SJSA1 (cell line): ENCODE measurements around the gene ALK. TPM values are rescaled to one million over a fixed set of nuclear protein-coding genes. Genes with fewer than 3 reads are reported as not detected.
A peak's percentile ranks its signal among the peaks of the same experiment; 100 is the strongest.
"Not testable (repeated sequence)": the region's sequence is repeated elsewhere in the genome, so short reads cannot be mapped to it uniquely, and the experiment has no call there.

Source experiments
- DNase-seq, 2 experiments: peaks; one replicate each; pipeline ENCODE4 v3.0.0-alpha.2; 2015 to 2020; ENCODE audit warnings: low spot score in 2 of 2, low read depth in 1 of 2
- H3K27ac ChIP-seq: fragments of 250-450 bp; sonication (Bioruptor Pico); 2 replicates; pipeline ENCODE4 v1.5.1; 2020; ENCODE audit warnings: mild to moderate bottlenecking, moderate library complexity
- H3K27me3 ChIP-seq: fragments of 250-450 bp; sonication (Bioruptor Pico); replicated peaks from 2 replicates; pipeline ENCODE4 v1.5.1; 2020; ENCODE audit warnings: mild to moderate bottlenecking, moderate library complexity
- H3K36me3 ChIP-seq: fragments of 250-450 bp; sonication (Bioruptor Pico); 2 replicates; pipeline ENCODE4 v1.5.1; 2020; ENCODE audit warnings: mild to moderate bottlenecking
- H3K4me1 ChIP-seq: fragments of 250-450 bp; sonication (Bioruptor Pico); replicated peaks from 2 replicates; pipeline ENCODE4 v1.6.1; 2021; ENCODE audit warnings: mild to moderate bottlenecking
- H3K4me3 ChIP-seq: fragments of 250-450 bp; sonication (Bioruptor Pico); 2 replicates; pipeline ENCODE4 v1.5.1; 2020; ENCODE audit warnings: mild to moderate bottlenecking
- H3K9me3 ChIP-seq: fragments of 250-450 bp; sonication (Bioruptor Pico); replicated peaks from 2 replicates; pipeline ENCODE4 v1.5.1; 2020; ENCODE audit warnings: mild to moderate bottlenecking
- total RNA-seq: library from RNA; depleted of rRNA; stranded (reverse); fragments of >200 nt; shearing (Covaris generic); gene quantifications from 2 replicates; pipeline ENCODE4 v1.2.3, GENCODE V29; 2014

ALK gene
- total RNA-seq, 1 experiment from 2014 or later, result not detected

- not testable (repeated sequence) for H3K9me3 ChIP-seq, H3K27ac ChIP-seq, H3K4me3 ChIP-seq, H3K36me3 ChIP-seq, H3K27me3 ChIP-seq, DNase-seq, H3K4me1 ChIP-seq
Observed at GRCh38 chr2:29245035-29245741, 676.2 kb downstream of the ALK start.

GRCh38 chr2:29242621-29243375, 678.6 kb downstream of the ALK start:
- Histone ChIP-seq H3K4me1 (no peaks in the 10 kb centered on the region), H3K4me3 (no peak overlapping the region), H3K36me3 (no peaks in the 10 kb centered on the region), H3K27me3 (peaks cover 9% of the 10 kb centered on the region), H3K27ac (no peak overlapping the region), H3K9me3 (no peaks in the 10 kb centered on the region)
- no peak for DNase-seq

GRCh38 chr2:29241955-29242565, 679.3 kb downstream of the ALK start:
- H3K4me3 ChIP-seq, result no peak overlapping the region
- H3K27me3 ChIP-seq, result peaks cover 13% of the 10 kb centered on the region
- no peak overlapping the region for H3K27ac ChIP-seq
- DNase-seq, result no peak
- no peaks in the 10 kb centered on the region for H3K9me3 ChIP-seq
- H3K4me1 ChIP-seq, result no peaks in the 10 kb centered on the region
- H3K36me3 ChIP-seq, result no peaks in the 10 kb centered on the region

GRCh38 chr2:29241341-29241740, 680.0 kb downstream of the ALK start:
- H3K4me1 ChIP-seq, result no peaks in the 10 kb centered on the region
- no peak overlapping the region for H3K4me3 ChIP-seq
- no peak overlapping the region for H3K27ac ChIP-seq
- H3K36me3 ChIP-seq, result no peaks in the 10 kb centered on the region
- no peaks in the 10 kb centered on the region for H3K9me3 ChIP-seq
- DNase-seq, result no peak
- peaks cover 15% of the 10 kb centered on the region for H3K27me3 ChIP-seq

GRCh38 chr2:29240601-29241000, 680.8 kb downstream of the ALK start:
- no peaks in the 10 kb centered on the region for H3K36me3 ChIP-seq
- no peaks in the 10 kb centered on the region for H3K9me3 ChIP-seq
- H3K4me1 ChIP-seq, result no peaks in the 10 kb centered on the region
- no peak for DNase-seq
- H3K27me3 ChIP-seq, result peaks cover 15% of the 10 kb centered on the region
- no peak overlapping the region for H3K4me3 ChIP-seq
- no peak overlapping the region for H3K27ac ChIP-seq

- no peak for DNase-seq
- H3K9me3 ChIP-seq, result no peaks in the 10 kb centered on the region
- H3K4me1 ChIP-seq, result no peaks in the 10 kb centered on the region
- peaks cover 23% of the 10 kb centered on the region for H3K27me3 ChIP-seq
- H3K36me3 ChIP-seq, result no peaks in the 10 kb centered on the region
- H3K27ac ChIP-seq, result no peak overlapping the region
- H3K4me3 ChIP-seq, result no peak overlapping the region
Observed at GRCh38 chr2:29239209-29239960, 682.0 kb downstream of the ALK start.

GRCh38 chr2:29238497-29238896, 682.9 kb downstream of the ALK start:
- no peak overlapping the region for H3K4me3 ChIP-seq
- DNase-seq, result peak; percentile 14 to 56
- H3K36me3 ChIP-seq, result no peaks in the 10 kb centered on the region
- H3K9me3 ChIP-seq, result no peaks in the 10 kb centered on the region
- no peaks in the 10 kb centered on the region for H3K4me1 ChIP-seq
- H3K27ac ChIP-seq, result no peak overlapping the region
- H3K27me3 ChIP-seq, result peaks cover 23% of the 10 kb centered on the region

- no peak overlapping the region for H3K4me3 ChIP-seq
- peaks cover 33% of the 10 kb centered on the region for H3K27me3 ChIP-seq
- no peaks in the 10 kb centered on the region for H3K4me1 ChIP-seq
- H3K27ac ChIP-seq, result no peak overlapping the region
- DNase-seq, result no peak
- no peaks in the 10 kb centered on the region for H3K9me3 ChIP-seq
- H3K36me3 ChIP-seq, result no peaks in the 10 kb centered on the region
Observed at GRCh38 chr2:29236074-29236473, 685.3 kb downstream of the ALK start.

- no peak for DNase-seq
- H3K9me3 ChIP-seq, result no peaks in the 10 kb centered on the region
- no peaks in the 10 kb centered on the region for H3K4me1 ChIP-seq
- no peaks in the 10 kb centered on the region for H3K36me3 ChIP-seq
- peaks cover 33% of the 10 kb centered on the region for H3K27me3 ChIP-seq
- no peak overlapping the region for H3K27ac ChIP-seq
- no peak overlapping the region for H3K4me3 ChIP-seq
Observed at GRCh38 chr2:29235411-29235810, 686.0 kb downstream of the ALK start.

- Histone ChIP-seq H3K4me1 (no peaks in the 10 kb centered on the region; the same call in 1 of the 2 replicates), H3K9me3 (no peaks in the 10 kb centered on the region), H3K27me3 (peaks cover 31% of the 10 kb centered on the region), H3K4me3 (no peak overlapping the region), H3K36me3 (no peaks in the 10 kb centered on the region), H3K27ac (no peak overlapping the region)
- DNase-seq, result no peak
Observed at GRCh38 chr2:29233428-29233827, 688.0 kb downstream of the ALK start.

GRCh38 chr2:29232041-29232440, 689.3 kb downstream of the ALK start:
- H3K36me3 ChIP-seq, result no peaks in the 10 kb centered on the region
- no peaks in the 10 kb centered on the region for H3K9me3 ChIP-seq
- peaks cover 8% of the 10 kb centered on the region for H3K4me1 ChIP-seq
- no peak for DNase-seq
- H3K4me3 ChIP-seq, result no peak overlapping the region
- peaks cover 26% of the 10 kb centered on the region for H3K27me3 ChIP-seq
- no peak overlapping the region for H3K27ac ChIP-seq

- H3K4me1 ChIP-seq, result peaks cover 8% of the 10 kb centered on the region
- H3K36me3 ChIP-seq, result no peaks in the 10 kb centered on the region
- peaks cover 16% of the 10 kb centered on the region; the same call in 1 of the 2 replicates for H3K27me3 ChIP-seq
- no peak overlapping the region for H3K4me3 ChIP-seq
- no peak overlapping the region for H3K27ac ChIP-seq
- no peak for DNase-seq
- H3K9me3 ChIP-seq, result no peaks in the 10 kb centered on the region
Observed at GRCh38 chr2:29229640-29230039, 691.7 kb downstream of the ALK start.

- H3K36me3 ChIP-seq, result no peaks in the 10 kb centered on the region
- H3K27me3 ChIP-seq, result peaks cover 16% of the 10 kb centered on the region; the same call in 1 of the 2 replicates
- DNase-seq, result no peak
- H3K27ac ChIP-seq, result no peak overlapping the region
- no peaks in the 10 kb centered on the region for H3K9me3 ChIP-seq
- peaks cover 8% of the 10 kb centered on the region for H3K4me1 ChIP-seq
- no peak overlapping the region for H3K4me3 ChIP-seq
Observed at GRCh38 chr2:29228947-29229346, 692.4 kb downstream of the ALK start.
